ENCODE data around the gene BAIAP3.

BAIAP3 gene

DNA sequence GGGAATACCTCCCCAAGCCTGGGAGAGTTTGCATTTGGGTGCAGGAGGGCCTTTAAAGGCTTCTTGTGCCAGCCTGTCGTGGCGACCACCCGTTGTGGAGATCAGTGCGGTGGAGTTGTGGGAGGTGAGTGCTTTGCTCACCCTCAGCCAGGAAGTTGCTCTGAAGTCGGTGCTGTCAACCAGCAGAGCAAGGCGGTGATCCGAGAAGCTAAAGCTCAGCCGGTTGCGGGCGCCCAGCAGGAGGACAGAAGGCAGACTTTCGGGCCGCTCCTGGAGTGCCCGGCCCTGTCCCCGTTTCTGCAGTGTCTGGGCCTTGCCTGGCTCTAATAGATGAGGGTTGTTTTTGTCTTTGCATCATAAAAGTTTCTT, 22.6 kb upstream of the BAIAP3 start:
- peaks cover 24% of the 10 kb centered on the region for H3K36me3 ChIP-seq (ENCODE audit: control insufficient read depth, insufficient read depth, low read length)
- H3K27me3 ChIP-seq (replicated peaks; ENCODE audit: control insufficient read depth, insufficient read depth, low read length): no peaks in the 10 kb centered on the region
- peak overlapping the region; percentile 96 for H3K4me3 ChIP-seq (replicated peaks; ENCODE audit: low read depth, low read length)
- TF ChIP-seq, protein P1, sequence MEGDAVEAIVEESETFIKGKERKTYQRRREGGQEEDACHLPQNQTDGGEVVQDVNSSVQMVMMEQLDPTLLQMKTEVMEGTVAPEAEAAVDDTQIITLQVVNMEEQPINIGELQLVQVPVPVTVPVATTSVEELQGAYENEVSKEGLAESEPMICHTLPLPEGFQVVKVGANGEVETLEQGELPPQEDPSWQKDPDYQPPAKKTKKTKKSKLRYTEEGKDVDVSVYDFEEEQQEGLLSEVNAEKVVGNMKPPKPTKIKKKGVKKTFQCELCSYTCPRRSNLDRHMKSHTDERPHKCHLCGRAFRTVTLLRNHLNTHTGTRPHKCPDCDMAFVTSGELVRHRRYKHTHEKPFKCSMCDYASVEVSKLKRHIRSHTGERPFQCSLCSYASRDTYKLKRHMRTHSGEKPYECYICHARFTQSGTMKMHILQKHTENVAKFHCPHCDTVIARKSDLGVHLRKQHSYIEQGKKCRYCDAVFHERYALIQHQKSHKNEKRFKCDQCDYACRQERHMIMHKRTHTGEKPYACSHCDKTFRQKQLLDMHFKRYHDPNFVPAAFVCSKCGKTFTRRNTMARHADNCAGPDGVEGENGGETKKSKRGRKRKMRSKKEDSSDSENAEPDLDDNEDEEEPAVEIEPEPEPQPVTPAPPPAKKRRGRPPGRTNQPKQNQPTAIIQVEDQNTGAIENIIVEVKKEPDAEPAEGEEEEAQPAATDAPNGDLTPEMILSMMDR (IDR thresholded peaks at IDR 0.05; ENCODE audit: insufficient read depth, low read length, poor library complexity, severe bottlenecking): no peak
- no peak for DNase-seq (ENCODE audit: extremely low read depth, insufficient read length)

DNA sequence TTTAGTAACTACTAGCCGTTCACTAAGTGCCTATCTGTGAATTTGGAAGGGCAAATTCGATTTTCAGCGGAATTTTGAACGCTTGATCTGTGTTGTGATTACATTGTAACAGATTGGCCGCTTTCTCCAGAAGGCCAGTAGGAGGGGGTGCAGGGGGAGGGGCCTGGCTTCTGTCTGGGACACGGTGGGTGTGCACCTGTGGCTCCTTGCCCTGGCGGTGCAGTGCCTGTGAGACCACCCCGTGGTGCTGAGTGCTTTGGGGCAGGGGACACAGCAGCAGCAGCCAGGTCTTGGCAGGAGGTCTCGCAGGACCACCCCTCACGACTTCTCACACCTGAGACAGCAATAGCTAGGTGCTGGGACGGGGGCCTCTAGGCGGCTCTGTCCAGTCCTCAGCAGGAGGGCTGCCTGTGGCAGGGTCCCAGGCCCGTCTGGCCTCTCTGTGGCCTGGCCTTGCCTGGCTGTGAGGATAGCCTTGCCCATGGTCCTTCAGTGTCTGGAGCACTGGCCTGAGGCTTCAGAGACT, 22.2 kb upstream of the BAIAP3 start:
- no peak for DNase-seq (ENCODE audit: extremely low read depth, insufficient read length)
- Histone ChIP-seq H3K36me3 (ENCODE audit: control insufficient read depth, insufficient read depth, low read length) (peaks cover 28% of the 10 kb centered on the region), H3K4me3 (replicated peaks; ENCODE audit: low read depth, low read length) (peak overlapping the region; percentile 96), H3K27me3 (replicated peaks; ENCODE audit: control insufficient read depth, insufficient read depth, low read length) (no peaks in the 10 kb centered on the region)
- TF ChIP-seq, protein P1 (IDR thresholded peaks at IDR 0.05; ENCODE audit: insufficient read depth, low read length, poor library complexity, severe bottlenecking): no peak

DNA sequence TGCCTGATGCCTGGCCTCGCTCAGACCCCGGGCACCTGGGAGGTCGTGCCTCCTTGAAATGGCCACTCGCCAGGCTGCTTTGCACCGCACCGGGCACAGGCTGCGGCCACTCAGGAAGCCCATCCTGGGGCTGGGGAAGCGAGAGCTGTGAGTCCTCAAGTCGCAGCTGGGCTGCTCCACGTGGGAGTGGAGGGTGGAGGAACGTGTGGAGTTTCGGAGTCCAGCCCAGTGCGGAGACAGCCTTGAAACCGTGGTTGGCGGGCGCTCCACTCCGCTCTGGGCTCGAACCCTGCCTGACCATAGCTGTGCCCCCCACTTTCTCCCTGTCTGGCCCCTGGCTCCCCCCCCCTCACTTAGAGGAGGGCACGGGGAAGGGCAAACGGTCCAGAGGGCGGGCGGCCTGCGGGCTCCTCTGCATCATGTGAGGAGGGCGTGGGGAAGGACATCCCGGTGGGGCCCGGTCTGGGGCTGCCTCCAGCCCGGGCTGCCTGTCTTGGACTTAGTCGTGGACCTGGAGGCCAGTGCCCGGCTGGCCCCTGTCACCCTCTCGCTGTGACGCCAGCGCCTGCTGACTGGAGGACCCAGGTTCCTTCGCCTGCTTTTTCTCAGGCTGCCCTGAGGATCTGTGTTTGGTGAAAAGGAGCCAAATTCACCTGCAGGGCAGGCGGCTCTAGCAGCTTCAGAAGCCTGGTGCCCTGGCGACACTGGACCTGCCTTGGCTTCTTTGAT, 21.5 kb upstream of the BAIAP3 start:
- Histone ChIP-seq H3K27me3 (replicated peaks; ENCODE audit: control insufficient read depth, insufficient read depth, low read length) (no peaks in the 10 kb centered on the region), H3K36me3 (ENCODE audit: control insufficient read depth, insufficient read depth, low read length) (peaks cover 31% of the 10 kb centered on the region), H3K4me3 (replicated peaks; ENCODE audit: low read depth, low read length) (peak overlapping the region; percentile 96)
- DNase-seq (ENCODE audit: extremely low read depth, insufficient read length): no peak
- TF ChIP-seq, protein P1 (IDR thresholded peaks at IDR 0.05; ENCODE audit: insufficient read depth, low read length, poor library complexity, severe bottlenecking): no peak

DNA sequence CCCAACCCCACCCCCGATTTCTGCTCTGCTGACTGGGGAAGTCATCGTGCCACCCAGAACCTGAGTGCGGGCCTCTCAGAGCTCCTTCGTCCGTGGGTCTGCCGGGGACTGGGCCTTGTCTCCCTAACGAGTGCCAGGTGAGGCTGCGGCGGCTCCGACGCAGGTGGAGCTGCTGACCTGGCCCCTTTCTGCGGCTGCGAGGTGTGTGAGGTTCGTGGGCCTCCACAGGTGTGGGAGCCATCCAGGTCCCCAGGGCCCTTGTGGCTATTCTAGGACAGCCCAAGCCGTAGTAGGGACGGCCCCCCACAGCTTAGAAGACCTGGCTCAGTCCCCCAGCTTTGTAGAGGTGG, 21.0 kb upstream of the BAIAP3 start:
- H3K27me3 ChIP-seq (replicated peaks; ENCODE audit: control insufficient read depth, insufficient read depth, low read length): no peaks in the 10 kb centered on the region
- H3K4me3 ChIP-seq (replicated peaks; ENCODE audit: low read depth, low read length): no peak overlapping the region; the same call in 1 of the 2 replicates
- TF ChIP-seq, protein P1 (IDR thresholded peaks at IDR 0.05; ENCODE audit: insufficient read depth, low read length, poor library complexity, severe bottlenecking): no peak
- no peak for DNase-seq (ENCODE audit: extremely low read depth, insufficient read length)
- peaks cover 31% of the 10 kb centered on the region for H3K36me3 ChIP-seq (ENCODE audit: control insufficient read depth, insufficient read depth, low read length)

DNA sequence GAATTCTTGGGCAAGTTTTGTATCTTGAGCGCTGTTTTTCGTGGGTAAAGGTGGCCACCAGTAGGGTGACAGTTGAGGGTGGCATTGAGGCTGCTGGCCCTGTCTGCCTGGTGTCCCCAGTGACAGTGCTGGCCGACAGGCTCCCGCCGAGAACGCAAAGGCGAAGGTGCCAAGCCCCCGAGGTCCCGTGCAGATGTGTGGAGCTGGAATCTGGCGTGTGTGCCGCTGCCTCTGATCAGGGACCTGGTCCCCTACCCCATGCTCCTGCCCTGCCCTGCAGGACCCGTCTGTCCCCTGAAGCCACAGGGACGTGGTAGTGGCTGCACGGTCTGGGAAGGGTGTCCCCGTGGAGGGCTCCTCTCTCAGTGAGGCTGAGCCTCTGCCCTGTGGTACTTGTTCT, 20.5 kb upstream of the BAIAP3 start:
- TF ChIP-seq, protein P1 (IDR thresholded peaks at IDR 0.05; ENCODE audit: insufficient read depth, low read length, poor library complexity, severe bottlenecking): no peak
- no peak overlapping the region for H3K4me3 ChIP-seq (replicated peaks; ENCODE audit: low read depth, low read length)
- H3K36me3 ChIP-seq (ENCODE audit: control insufficient read depth, insufficient read depth, low read length): peaks cover 36% of the 10 kb centered on the region
- no peaks in the 10 kb centered on the region for H3K27me3 ChIP-seq (replicated peaks; ENCODE audit: control insufficient read depth, insufficient read depth, low read length)
- peak; percentile 13 for DNase-seq (ENCODE audit: extremely low read depth, insufficient read length)
